ENCODE measurements around the gene TSHZ3. TPM values are rescaled to one million over a fixed set of nuclear protein-coding genes. Genes with fewer than 3 reads are reported as not detected.
A peak's percentile ranks its signal among the peaks of the same experiment; 100 is the strongest.

TSHZ3 gene
- total and polyA plus RNA-seq, 12 donors: 2.6 to 9.3 (median 7.8) TPM

DNA sequence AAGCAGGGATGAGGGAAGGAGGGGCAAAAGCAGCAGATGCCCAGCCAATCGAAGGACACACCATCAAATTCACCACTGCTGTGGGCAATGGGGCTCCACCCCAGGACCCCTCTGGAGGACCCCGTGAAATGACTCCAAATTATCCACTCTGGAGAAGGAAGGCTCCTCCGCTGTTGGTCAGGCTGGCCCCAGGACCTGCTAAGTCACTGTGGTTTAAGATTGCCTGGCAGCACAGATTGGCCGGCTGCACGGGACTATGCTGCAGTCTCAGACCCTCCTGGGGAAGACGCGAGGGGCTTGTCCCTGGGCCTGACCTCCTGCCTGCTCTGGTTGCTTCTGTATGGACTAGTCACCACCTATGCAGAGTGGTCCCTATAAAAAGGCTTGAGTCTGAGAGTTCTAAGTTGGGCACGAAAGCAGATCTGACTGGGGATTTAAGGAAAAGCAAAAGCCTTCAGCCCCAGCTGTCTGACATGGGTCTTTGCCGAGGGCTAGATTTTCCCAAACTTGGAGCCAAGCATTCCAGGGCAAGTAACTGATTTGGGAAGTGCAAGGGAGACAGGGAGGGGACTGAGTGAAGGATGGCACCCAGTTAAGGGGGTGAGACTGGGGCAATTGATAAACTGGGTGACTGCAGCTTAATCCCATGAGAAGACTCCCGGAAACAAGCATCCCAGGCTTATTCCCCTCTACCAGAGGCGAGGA lies 91.7 kb downstream of the TSHZ3 start:
- no peaks in the 10 kb centered on the region for H3K27me3 ChIP-seq
- no peak overlapping the region for H3K27ac ChIP-seq
- H3K4me3 ChIP-seq: no peak overlapping the region
- no peaks in the 10 kb centered on the region for H3K4me1 ChIP-seq (replicated peaks in 1 of 2)
- intact Hi-C loops (cut with DNase I): no loop called here
- 77 to 89% (median 85%) methylated on average over 10 to 11 of the region's 11 CpGs for WGBS, 4 donors
- DNase-seq: peak in 1 of 7 donors; percentile 28
- H3K9me3 ChIP-seq (replicated peaks in 1 of 3): no peaks in the 10 kb centered on the region
- no peak for TF ChIP-seq CTCF (IDR thresholded peaks at IDR 0.05)
- TF ChIP-seq POLR2A (IDR thresholded peaks at IDR 0.05): no peak
- no peaks in the 10 kb centered on the region for H3K36me3 ChIP-seq (replicated peaks in 1 of 2)

DNA sequence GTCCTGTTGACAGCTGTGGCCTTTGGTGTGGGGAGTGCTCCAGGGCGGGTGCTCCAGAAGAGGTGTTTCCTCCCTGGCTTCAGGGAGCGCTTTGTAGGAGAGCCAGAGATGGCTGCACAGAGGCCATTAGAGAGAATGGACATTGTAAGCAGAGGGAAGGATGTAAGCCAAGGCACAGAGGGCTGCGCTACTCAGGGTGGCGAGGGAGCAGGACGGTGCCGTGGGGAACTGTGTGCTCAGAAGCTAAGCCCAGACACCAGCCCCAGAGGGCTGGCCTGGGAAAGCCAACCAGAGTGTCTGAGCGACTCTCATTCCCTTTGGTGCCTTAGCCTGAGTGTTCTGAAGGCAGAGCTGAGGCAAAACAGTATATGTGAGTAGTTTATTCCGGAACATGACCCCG lies 92.2 kb downstream of the TSHZ3 start:
- no peak overlapping the region for H3K27ac ChIP-seq
- TF ChIP-seq CTCF (IDR thresholded peaks at IDR 0.05) (no peak), POLR2A (IDR thresholded peaks at IDR 0.05) (no peak)
- H3K27me3 ChIP-seq: no peaks in the 10 kb centered on the region
- no peaks in the 10 kb centered on the region for H3K36me3 ChIP-seq (replicated peaks in 1 of 2)
- WGBS, 4 donors: 86 to 94% (median 90%) methylated on average over 9 of the region's 9 CpGs
- no peaks in the 10 kb centered on the region for H3K4me1 ChIP-seq (replicated peaks in 1 of 2)
- DNase-seq: no peak
- no peaks in the 10 kb centered on the region for H3K9me3 ChIP-seq (replicated peaks in 1 of 3)
- H3K4me3 ChIP-seq: no peak overlapping the region
- intact Hi-C loops (cut with DNase I): no loop called here

- Histone ChIP-seq H3K36me3 (replicated peaks in 1 of 2) (no peaks in the 10 kb centered on the region), H3K27me3 (no peaks in the 10 kb centered on the region), H3K4me3 (no peak overlapping the region), H3K9me3 (replicated peaks in 1 of 3) (no peaks in the 10 kb centered on the region), H3K27ac (no peak overlapping the region), H3K4me1 (replicated peaks in 1 of 2) (no peaks in the 10 kb centered on the region)
- 79 to 91% (median 89%) methylated on average over 8 of the region's 8 CpGs for WGBS, 4 donors
- intact Hi-C loops (cut with DNase I): no loop called here
- peak in 1 of 7 donors; percentile 29 for DNase-seq
- no peak for TF ChIP-seq CTCF (IDR thresholded peaks at IDR 0.05)
- TF ChIP-seq POLR2A (IDR thresholded peaks at IDR 0.05): no peak
Measured at GRCh38 chr19:31256593-31256960, 92.7 kb downstream of the TSHZ3 start.

GRCh38 chr19:31255831-31256592 lies 93.2 kb downstream of the TSHZ3 start:
- Histone ChIP-seq H3K4me3 (no peak overlapping the region), H3K27me3 (no peaks in the 10 kb centered on the region), H3K4me1 (replicated peaks in 1 of 2) (no peaks in the 10 kb centered on the region), H3K9me3 (replicated peaks in 1 of 3) (no peaks in the 10 kb centered on the region), H3K27ac (no peak overlapping the region), H3K36me3 (replicated peaks in 1 of 2) (no peaks in the 10 kb centered on the region)
- 84 to 91% (median 90%) methylated on average over 8 to 11 of the region's 11 CpGs for WGBS, 4 donors
- intact Hi-C loops (cut with DNase I): no loop called here
- DNase-seq: no peak
- TF ChIP-seq POLR2A (IDR thresholded peaks at IDR 0.05) (no peak), CTCF (IDR thresholded peaks at IDR 0.05) (no peak)
